Measurements from ENCODE around the gene AREG. TPM values are rescaled to one million over a fixed set of nuclear protein-coding genes. Genes with fewer than 3 reads are reported as not detected.

AREG gene
- total and polyA plus RNA-seq, 4 donors = 0.22 to 0.69 (median 0.33) TPM; not detected in 1

DNA sequence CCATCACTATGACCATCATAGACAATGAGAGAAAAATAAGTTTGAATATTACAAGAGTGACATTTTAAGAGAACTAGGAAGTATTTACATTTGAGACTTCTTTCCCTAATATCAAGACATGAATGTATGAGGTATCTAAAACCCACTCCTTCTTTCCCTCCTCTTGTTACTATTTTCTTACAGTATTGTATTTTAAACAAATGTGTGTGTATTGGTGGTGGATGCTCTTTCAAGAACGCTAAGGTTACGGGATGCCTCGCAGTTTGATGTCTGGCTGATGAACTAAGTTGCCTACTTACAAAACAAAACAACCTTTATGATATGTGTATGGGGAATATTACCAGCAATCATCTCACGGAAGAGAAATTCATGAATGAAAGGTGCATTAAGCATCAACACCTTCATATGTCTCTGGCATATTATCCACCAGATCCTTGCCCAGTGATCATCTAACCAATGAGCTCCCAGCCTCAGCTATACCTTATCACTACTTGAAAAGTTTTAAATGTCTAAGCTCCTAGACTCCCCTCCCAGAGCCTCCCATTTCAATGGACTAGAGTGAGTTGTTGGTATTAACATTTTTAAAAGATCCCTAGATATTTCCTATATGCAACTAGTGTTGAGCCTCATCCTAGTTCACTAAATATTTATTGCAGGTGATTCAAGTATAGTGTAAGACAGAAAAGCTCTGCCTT is 10.6 kb downstream of the AREG start:
- Histone ChIP-seq H3K27ac (ENCODE audit: low read depth, low read length) (no peak overlapping the region), H3K4me3 (ENCODE audit: low read depth, low read length) (no peak overlapping the region), H3K9me3 (ENCODE audit: control insufficient read depth, insufficient read depth, low read length) (no peaks in the 10 kb centered on the region), H3K36me3 (ENCODE audit: control insufficient read depth, insufficient read depth, low read length) (no peaks in the 10 kb centered on the region), H3K4me1 (ENCODE audit: control insufficient read depth, insufficient read depth, low read length) (no peaks in the 10 kb centered on the region), H3K27me3 (ENCODE audit: control insufficient read depth, insufficient read depth, low read length) (no peaks in the 10 kb centered on the region)
- DNase-seq (ENCODE audit: low read depth in 4 of 6, low spot score in 6 of 6) = no peak
- WGBS (ENCODE audit: insufficient coverage) = no CpG with 5 or more reads among the region's 4 CpGs

DNA sequence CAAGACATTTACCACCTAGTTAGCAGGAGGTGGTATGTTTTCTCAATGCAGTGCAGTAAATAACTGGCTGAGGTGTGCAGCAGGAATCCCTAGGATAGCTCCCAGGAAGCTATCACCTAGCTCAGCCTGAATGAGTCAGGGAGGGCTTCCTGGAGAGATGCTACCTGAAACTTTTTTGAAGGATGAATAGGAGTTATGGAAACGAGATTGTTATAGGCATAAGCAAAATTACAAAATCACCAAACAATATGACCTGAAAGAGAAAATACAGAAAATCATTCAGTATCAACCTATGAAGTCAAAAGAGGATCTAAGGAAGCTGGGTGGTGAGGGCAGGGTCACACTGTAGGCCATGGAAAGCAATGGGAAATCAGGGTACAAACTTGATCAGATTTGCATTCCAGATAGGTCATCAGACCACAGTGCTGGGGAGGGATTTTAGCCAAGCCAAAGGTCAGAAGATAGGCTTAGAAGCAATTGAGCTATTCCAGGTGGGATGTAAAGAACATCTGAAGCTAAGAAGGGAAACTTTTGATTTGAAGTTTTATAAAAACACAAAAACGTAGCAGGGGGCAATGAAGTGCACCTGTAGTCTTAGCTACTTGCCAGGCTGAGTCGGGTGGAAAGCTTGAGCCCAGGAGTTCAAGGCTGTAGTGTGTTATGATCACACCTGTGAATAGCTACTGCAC is 11.3 kb downstream of the AREG start:
- Histone ChIP-seq H3K27me3 (ENCODE audit: control insufficient read depth, insufficient read depth, low read length) (no peaks in the 10 kb centered on the region), H3K4me3 (ENCODE audit: low read depth, low read length) (no peak overlapping the region), H3K9me3 (ENCODE audit: control insufficient read depth, insufficient read depth, low read length) (peaks cover 3% of the 10 kb centered on the region), H3K27ac (ENCODE audit: low read depth, low read length) (no peak overlapping the region), H3K4me1 (ENCODE audit: control insufficient read depth, insufficient read depth, low read length) (no peaks in the 10 kb centered on the region), H3K36me3 (ENCODE audit: control insufficient read depth, insufficient read depth, low read length) (no peaks in the 10 kb centered on the region)
- 80% methylated on average over 2 of the region's 3 CpGs for WGBS (ENCODE audit: insufficient coverage)
- DNase-seq (ENCODE audit: low read depth in 4 of 6, low spot score in 6 of 6) = no peak

DNA sequence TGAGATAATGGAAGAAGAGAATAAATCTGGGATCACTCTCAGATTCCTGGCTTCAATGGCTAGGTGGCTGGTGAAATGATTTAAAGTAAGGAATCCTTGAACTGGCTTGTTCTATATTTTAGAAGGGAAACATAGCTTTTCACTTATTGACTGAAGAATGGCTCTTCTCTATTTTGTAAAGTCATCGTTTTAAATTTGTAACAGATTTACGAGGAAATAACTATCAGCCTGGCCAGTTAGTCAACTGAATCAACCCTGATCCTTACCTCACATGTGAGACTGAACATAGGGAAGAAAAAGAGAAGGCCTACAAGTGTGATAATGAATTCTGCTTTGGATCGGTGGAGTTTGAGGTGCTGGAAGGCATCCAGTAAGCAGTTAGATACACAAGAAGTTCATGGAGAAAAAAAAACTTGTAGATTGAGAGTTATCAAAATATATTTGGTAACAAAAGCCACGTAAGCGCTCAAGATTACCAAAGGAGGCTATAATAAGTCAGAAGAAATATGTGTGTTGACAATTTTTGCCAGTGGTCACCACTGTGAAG is 12.0 kb downstream of the AREG start:
- no peak overlapping the region for H3K27ac ChIP-seq (ENCODE audit: low read depth, low read length)
- H3K4me3 ChIP-seq (ENCODE audit: low read depth, low read length) = no peak overlapping the region
- 75% methylated on average over 1 of the region's 5 CpGs for WGBS (ENCODE audit: insufficient coverage)
- no peak for DNase-seq (ENCODE audit: low read depth in 4 of 6, low spot score in 6 of 6)
- H3K27me3 ChIP-seq (ENCODE audit: control insufficient read depth, insufficient read depth, low read length) = no peaks in the 10 kb centered on the region
- peaks cover 3% of the 10 kb centered on the region for H3K9me3 ChIP-seq (ENCODE audit: control insufficient read depth, insufficient read depth, low read length)
- no peaks in the 10 kb centered on the region for H3K4me1 ChIP-seq (ENCODE audit: control insufficient read depth, insufficient read depth, low read length)
- H3K36me3 ChIP-seq (ENCODE audit: control insufficient read depth, insufficient read depth, low read length) = no peaks in the 10 kb centered on the region

DNA sequence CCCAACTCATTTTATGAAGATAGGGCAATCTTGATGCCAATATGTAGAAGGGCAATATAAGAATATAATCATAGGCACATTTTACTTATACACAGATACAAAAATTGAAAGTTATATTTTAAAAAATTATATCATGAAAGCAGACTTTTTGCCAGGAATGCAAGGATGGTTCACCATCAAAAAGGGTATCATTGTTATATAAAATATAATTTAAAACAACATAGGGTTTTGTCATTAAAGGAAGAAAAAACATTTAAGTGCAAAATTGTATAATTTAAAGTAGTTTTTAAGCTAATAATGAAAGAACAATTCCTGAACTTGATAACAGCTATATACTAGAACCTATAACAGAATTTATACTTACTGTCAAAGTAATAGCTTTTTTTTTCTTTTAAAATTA is 15.9 kb downstream of the AREG start:
- H3K36me3 ChIP-seq (ENCODE audit: control insufficient read depth, insufficient read depth, low read length) = no peaks in the 10 kb centered on the region
- no peak for DNase-seq (ENCODE audit: low read depth in 4 of 6, low spot score in 6 of 6)
- H3K27me3 ChIP-seq (ENCODE audit: control insufficient read depth, insufficient read depth, low read length) = no peaks in the 10 kb centered on the region
- H3K4me3 ChIP-seq (ENCODE audit: low read depth, low read length) = no peak overlapping the region
- peaks cover 3% of the 10 kb centered on the region for H3K9me3 ChIP-seq (ENCODE audit: control insufficient read depth, insufficient read depth, low read length)
- H3K4me1 ChIP-seq (ENCODE audit: control insufficient read depth, insufficient read depth, low read length) = no peaks in the 10 kb centered on the region
- H3K27ac ChIP-seq (ENCODE audit: low read depth, low read length) = no peak overlapping the region

DNA sequence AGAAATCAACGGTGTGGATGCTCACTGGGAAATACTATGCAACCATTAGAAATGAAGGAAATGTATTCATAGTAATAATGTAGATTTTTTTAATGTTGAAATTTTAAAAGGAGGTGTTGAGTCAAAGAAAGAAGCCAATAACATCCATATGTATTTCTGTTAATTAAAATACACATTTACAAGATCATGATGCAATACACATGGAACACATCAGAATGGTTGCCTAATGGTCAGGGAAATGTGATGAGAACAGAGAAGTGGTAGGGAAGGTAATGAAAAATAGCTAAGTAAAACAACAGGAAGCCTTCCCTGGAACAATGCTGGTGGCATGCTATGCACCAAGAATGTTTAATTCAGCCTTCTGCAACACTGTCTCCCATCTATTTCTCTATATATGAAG is 18.2 kb downstream of the AREG start:
- peaks cover 3% of the 10 kb centered on the region for H3K9me3 ChIP-seq (ENCODE audit: control insufficient read depth, insufficient read depth, low read length)
- no peak overlapping the region for H3K4me3 ChIP-seq (ENCODE audit: low read depth, low read length)
- H3K36me3 ChIP-seq (ENCODE audit: control insufficient read depth, insufficient read depth, low read length) = no peaks in the 10 kb centered on the region
- no peak overlapping the region for H3K27ac ChIP-seq (ENCODE audit: low read depth, low read length)
- WGBS (ENCODE audit: insufficient coverage) = no CpG with 5 or more reads among the region's 1 CpG
- no peak for DNase-seq (ENCODE audit: low read depth in 4 of 6, low spot score in 6 of 6)
- no peaks in the 10 kb centered on the region for H3K4me1 ChIP-seq (ENCODE audit: control insufficient read depth, insufficient read depth, low read length)
- no peaks in the 10 kb centered on the region for H3K27me3 ChIP-seq (ENCODE audit: control insufficient read depth, insufficient read depth, low read length)

DNA sequence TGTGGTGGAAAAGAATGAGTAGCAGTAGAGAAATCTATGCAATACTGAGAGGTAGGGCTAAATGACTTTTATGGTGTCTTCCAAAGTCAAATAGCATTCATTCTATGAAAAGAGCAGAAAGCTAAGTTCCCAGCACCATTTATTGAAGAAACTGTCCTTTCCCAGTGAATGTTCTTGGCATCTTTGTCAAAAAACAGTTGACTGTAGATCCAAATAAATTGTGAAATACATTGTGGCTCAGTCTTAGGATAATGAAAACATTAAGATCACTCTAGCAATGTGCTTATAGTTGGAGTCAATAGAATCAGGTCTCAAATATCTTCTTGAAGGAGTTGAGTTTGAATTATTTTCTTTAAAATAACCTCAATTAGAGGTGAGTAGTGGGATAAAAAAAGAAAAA is 19.4 kb downstream of the AREG start:
- no peaks in the 10 kb centered on the region for H3K36me3 ChIP-seq (ENCODE audit: control insufficient read depth, insufficient read depth, low read length)
- H3K4me1 ChIP-seq (ENCODE audit: control insufficient read depth, insufficient read depth, low read length) = no peaks in the 10 kb centered on the region
- H3K27me3 ChIP-seq (ENCODE audit: control insufficient read depth, insufficient read depth, low read length) = no peaks in the 10 kb centered on the region
- H3K9me3 ChIP-seq (ENCODE audit: control insufficient read depth, insufficient read depth, low read length) = peaks cover 3% of the 10 kb centered on the region
- no peak for DNase-seq (ENCODE audit: low read depth in 4 of 6, low spot score in 6 of 6)
- no peak overlapping the region for H3K4me3 ChIP-seq (ENCODE audit: low read depth, low read length)
- H3K27ac ChIP-seq (ENCODE audit: low read depth, low read length) = no peak overlapping the region

DNA sequence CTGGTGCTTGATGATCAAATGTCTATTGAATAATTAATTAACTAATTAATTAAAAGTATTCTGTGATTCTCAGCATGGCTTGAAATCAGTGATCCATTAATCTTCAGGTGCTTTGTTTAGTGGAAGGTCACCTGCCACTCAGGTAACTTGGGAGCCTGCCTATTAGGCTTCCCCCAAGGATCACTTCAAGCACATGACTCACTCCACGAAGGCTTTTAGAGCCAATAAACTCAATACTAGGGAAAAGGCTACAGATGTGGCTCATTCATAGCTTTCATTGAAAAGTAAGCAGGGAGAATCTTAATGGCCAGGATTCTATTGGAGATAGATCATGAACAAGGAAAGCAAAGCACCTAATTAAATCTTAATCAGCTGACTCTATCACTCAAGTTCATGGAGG is 21.3 kb downstream of the AREG start:
- no peaks in the 10 kb centered on the region for H3K9me3 ChIP-seq (ENCODE audit: control insufficient read depth, insufficient read depth, low read length)
- DNase-seq (ENCODE audit: low read depth in 4 of 6, low spot score in 6 of 6) = no peak
- WGBS (ENCODE audit: insufficient coverage) = no CpG with 5 or more reads among the region's 1 CpG
- no peak overlapping the region for H3K4me3 ChIP-seq (ENCODE audit: low read depth, low read length)
- H3K27ac ChIP-seq (ENCODE audit: low read depth, low read length) = no peak overlapping the region
- no peaks in the 10 kb centered on the region for H3K36me3 ChIP-seq (ENCODE audit: control insufficient read depth, insufficient read depth, low read length)
- H3K27me3 ChIP-seq (ENCODE audit: control insufficient read depth, insufficient read depth, low read length) = no peaks in the 10 kb centered on the region
- H3K4me1 ChIP-seq (ENCODE audit: control insufficient read depth, insufficient read depth, low read length) = no peaks in the 10 kb centered on the region

DNA sequence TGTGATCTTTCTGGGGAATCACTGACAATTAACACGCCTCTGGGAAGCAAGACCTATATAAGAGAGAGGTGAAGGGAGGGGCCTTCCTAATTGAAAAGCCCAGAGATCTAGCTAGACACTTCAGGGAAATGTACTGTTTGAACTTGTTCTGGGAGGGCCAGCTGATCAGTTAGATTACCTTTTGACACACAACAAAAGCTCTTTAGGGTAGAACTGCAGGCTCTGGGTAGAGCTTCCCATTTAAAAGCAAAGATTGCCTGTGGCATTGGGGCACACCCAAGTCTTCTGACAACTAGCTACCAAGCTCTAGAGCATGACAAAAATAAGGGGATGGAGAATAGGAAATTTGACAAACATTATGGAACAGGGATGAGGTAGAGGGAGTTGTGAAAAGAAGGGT is 26.3 kb downstream of the AREG start:
- Histone ChIP-seq H3K4me3 (ENCODE audit: low read depth, low read length) (no peak overlapping the region), H3K9me3 (ENCODE audit: control insufficient read depth, insufficient read depth, low read length) (no peaks in the 10 kb centered on the region), H3K27me3 (ENCODE audit: control insufficient read depth, insufficient read depth, low read length) (no peaks in the 10 kb centered on the region), H3K4me1 (ENCODE audit: control insufficient read depth, insufficient read depth, low read length) (no peaks in the 10 kb centered on the region), H3K36me3 (ENCODE audit: control insufficient read depth, insufficient read depth, low read length) (no peaks in the 10 kb centered on the region), H3K27ac (ENCODE audit: low read depth, low read length) (no peak overlapping the region)
- no peak for DNase-seq (ENCODE audit: low read depth in 4 of 6, low spot score in 6 of 6)
- 86% methylated on average over 1 of the region's 1 CpG for WGBS (ENCODE audit: insufficient coverage)

- WGBS (ENCODE audit: insufficient coverage) = 92% methylated on average over 5 of the region's 5 CpGs
- no peak for DNase-seq (ENCODE audit: low read depth in 4 of 6, low spot score in 6 of 6)
Measured at GRCh38 chr4:74473155-74473811, 28.3 kb downstream of the AREG start.

More at GRCh38 chr4:74473155-74473811, 28.3 kb downstream of the AREG start:
- Histone ChIP-seq H3K27ac (ENCODE audit: low read depth, low read length) (no peak overlapping the region), H3K27me3 (ENCODE audit: control insufficient read depth, insufficient read depth, low read length) (no peaks in the 10 kb centered on the region), H3K4me3 (ENCODE audit: low read depth, low read length) (no peak overlapping the region), H3K9me3 (ENCODE audit: control insufficient read depth, insufficient read depth, low read length) (no peaks in the 10 kb centered on the region), H3K36me3 (ENCODE audit: control insufficient read depth, insufficient read depth, low read length) (no peaks in the 10 kb centered on the region), H3K4me1 (ENCODE audit: control insufficient read depth, insufficient read depth, low read length) (no peaks in the 10 kb centered on the region)
